ENCODE measurements around the gene NOSIP. TPM values are rescaled to one million over a fixed set of nuclear protein-coding genes. Genes with fewer than 3 reads are reported as not detected.

Gene NOSIP
- total RNA-seq, 2 donors from 2014 or later, result 30.8 to 46.8 TPM

GRCh38 chr19:49560358-49560900, 19.9 kb downstream of the NOSIP start:
- Histone ChIP-seq H3K27ac (no peak overlapping the region), H3K4me1 (ENCODE audit: control insufficient read depth in 1 of 2, low read depth in 2 of 2) (peaks cover 5 to 9% of the 10 kb centered on the region in 2 donors), H3K4me3 (no peak overlapping the region), H3K9me3 (no peaks in the 10 kb centered on the region), H3K27me3 (replicated peaks; ENCODE audit: insufficient read depth) (no peaks in the 10 kb centered on the region), H3K36me3 (peaks cover 35% of the 10 kb centered on the region)
- DNase-seq (ENCODE audit: low spot score) (no peak), ATAC-seq (ENCODE audit: insufficient number of reproducible peaks, low FRiP score, low read depth) (no peak)
- no peak for TF ChIP-seq CTCF (IDR thresholded peaks at IDR 0.05)

GRCh38 chr19:49559928-49560327, 20.4 kb downstream of the NOSIP start:
- TF ChIP-seq CTCF (IDR thresholded peaks at IDR 0.05), result no peak
- ATAC-seq (ENCODE audit: insufficient number of reproducible peaks, low FRiP score, low read depth) (no peak), DNase-seq (ENCODE audit: low spot score) (no peak)
- peaks cover under 1 to 4% of the 10 kb centered on the region in 2 donors for H3K4me1 ChIP-seq (ENCODE audit: control insufficient read depth in 1 of 2, low read depth in 2 of 2)
- H3K36me3 ChIP-seq, result peaks cover 39% of the 10 kb centered on the region
- H3K4me3 ChIP-seq, result no peak overlapping the region
- H3K27me3 ChIP-seq (replicated peaks; ENCODE audit: insufficient read depth), result no peaks in the 10 kb centered on the region
- no peak overlapping the region for H3K27ac ChIP-seq
- no peaks in the 10 kb centered on the region for H3K9me3 ChIP-seq

- Histone ChIP-seq H3K9me3 (no peaks in the 10 kb centered on the region), H3K4me3 (no peak overlapping the region), H3K36me3 (peaks cover 43% of the 10 kb centered on the region), H3K27ac (no peak overlapping the region), H3K27me3 (replicated peaks; ENCODE audit: insufficient read depth) (no peaks in the 10 kb centered on the region), H3K4me1 (ENCODE audit: control insufficient read depth in 1 of 2, low read depth in 2 of 2) (no peaks in the 10 kb centered on the region)
- DNase-seq (ENCODE audit: low spot score) (no peak), ATAC-seq (ENCODE audit: insufficient number of reproducible peaks, low FRiP score, low read depth) (no peak)
- TF ChIP-seq CTCF (IDR thresholded peaks at IDR 0.05), result no peak
Observed at GRCh38 chr19:49559443-49559842, 20.9 kb downstream of the NOSIP start.

GRCh38 chr19:49558591-49558990, 21.8 kb downstream of the NOSIP start:
- Histone ChIP-seq H3K36me3 (peaks cover 43% of the 10 kb centered on the region), H3K9me3 (no peaks in the 10 kb centered on the region), H3K27ac (no peak overlapping the region), H3K27me3 (replicated peaks; ENCODE audit: insufficient read depth) (no peaks in the 10 kb centered on the region), H3K4me3 (no peak overlapping the region), H3K4me1 (ENCODE audit: control insufficient read depth in 1 of 2, low read depth in 2 of 2) (no peaks in the 10 kb centered on the region)
- ATAC-seq (ENCODE audit: insufficient number of reproducible peaks, low FRiP score, low read depth) (no peak), DNase-seq (ENCODE audit: low spot score) (no peak)
- no peak for TF ChIP-seq CTCF (IDR thresholded peaks at IDR 0.05)

GRCh38 chr19:49557641-49558325, 22.6 kb downstream of the NOSIP start:
- no peaks in the 10 kb centered on the region for H3K27me3 ChIP-seq (replicated peaks; ENCODE audit: insufficient read depth)
- no peaks in the 10 kb centered on the region for H3K4me1 ChIP-seq (ENCODE audit: control insufficient read depth in 1 of 2, low read depth in 2 of 2)
- no peak for TF ChIP-seq CTCF (IDR thresholded peaks at IDR 0.05)
- DNase-seq (ENCODE audit: low spot score) (no peak), ATAC-seq (ENCODE audit: insufficient number of reproducible peaks, low FRiP score, low read depth) (no peak)
- H3K9me3 ChIP-seq, result no peaks in the 10 kb centered on the region
- no peak overlapping the region for H3K27ac ChIP-seq
- no peak overlapping the region for H3K4me3 ChIP-seq
- H3K36me3 ChIP-seq, result peaks cover 43% of the 10 kb centered on the region

Measured in thoracic aorta (tissue), 2 donors.